Peyer's patch (tissue), 4 donors: Measurements from ENCODE around the gene PABPC1L.

ENCODE experiments used
- CTCF ChIP-seq, 6 experiments: fragments of 450-650 bp in 4 of 6; fragments of 200-600 bp in 2 of 6; sonication (generic) in 1 of 6; IDR thresholded peaks; one replicate each; pipeline ENCODE4 v1.5.1; 2017 to 2019; ENCODE audit warnings: antibody characterized with exemption in 6 of 6, mild to moderate bottlenecking in 3 of 6, moderate library complexity in 1 of 6
- POLR2A ChIP-seq, 2 donors: fragments of 450-650 bp; IDR thresholded peaks; one replicate each; pipeline ENCODE4 v1.5.1; 2017; ENCODE audit warnings: antibody characterized with exemption in 2 of 2, mild to moderate bottlenecking in 2 of 2, moderate library complexity in 2 of 2

- TF ChIP-seq CTCF (IDR thresholded peaks at IDR 0.05) (no peak), POLR2A (IDR thresholded peaks at IDR 0.05) (no peak)
These were observed 14.7 kb downstream of the PABPC1L start for GRCh38 chr20:44924541-44924940.
